HG02852 (cell line): Measurements from ENCODE around the gene MED16.
"Not testable (repeated sequence)": the region's sequence is repeated elsewhere in the genome, so short reads cannot be mapped to it uniquely, and the experiment has no call there.

Experiments used
- ATAC-seq: cut with Tn5 transposase; IDR thresholded peaks from one replicate; pipeline ENCODE4 v1.9.1; 2021; ENCODE audit warnings: mild to moderate bottlenecking, moderate library complexity; ENCODE audit not compliant: unreplicated experiment

The MED16 gene

DNA sequence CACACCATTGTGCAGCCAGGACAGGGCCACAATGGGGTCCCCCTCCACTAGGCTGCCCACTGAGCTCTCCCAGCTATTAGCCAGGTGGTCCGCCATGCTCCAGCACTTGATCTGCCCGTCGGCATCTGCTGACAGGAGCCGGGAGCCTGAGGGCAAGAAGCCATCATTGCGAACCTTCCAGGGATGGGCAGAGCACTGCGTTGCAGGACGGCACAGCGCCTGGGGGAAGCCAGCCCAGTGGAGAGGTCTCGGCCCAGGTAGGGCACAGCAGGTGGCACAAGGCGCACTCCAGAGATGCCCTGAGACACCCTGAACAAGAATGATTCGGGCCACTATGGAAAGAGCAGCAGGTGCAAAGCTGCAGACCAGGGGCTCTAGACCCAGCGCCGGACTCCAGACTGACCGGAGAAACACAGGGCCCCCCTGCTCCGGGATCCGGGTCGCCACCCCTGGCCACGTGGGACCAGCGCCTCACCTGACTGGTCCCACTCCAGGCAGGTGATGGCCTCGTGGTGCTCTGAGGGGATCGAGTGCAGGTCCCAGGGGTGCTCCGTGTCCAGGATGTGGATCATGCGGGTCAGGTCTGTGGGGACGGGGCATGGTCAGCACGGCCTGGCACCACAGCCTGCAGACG lies 3.2 kb downstream of the MED16 start:
- no peak for ATAC-seq

DNA sequence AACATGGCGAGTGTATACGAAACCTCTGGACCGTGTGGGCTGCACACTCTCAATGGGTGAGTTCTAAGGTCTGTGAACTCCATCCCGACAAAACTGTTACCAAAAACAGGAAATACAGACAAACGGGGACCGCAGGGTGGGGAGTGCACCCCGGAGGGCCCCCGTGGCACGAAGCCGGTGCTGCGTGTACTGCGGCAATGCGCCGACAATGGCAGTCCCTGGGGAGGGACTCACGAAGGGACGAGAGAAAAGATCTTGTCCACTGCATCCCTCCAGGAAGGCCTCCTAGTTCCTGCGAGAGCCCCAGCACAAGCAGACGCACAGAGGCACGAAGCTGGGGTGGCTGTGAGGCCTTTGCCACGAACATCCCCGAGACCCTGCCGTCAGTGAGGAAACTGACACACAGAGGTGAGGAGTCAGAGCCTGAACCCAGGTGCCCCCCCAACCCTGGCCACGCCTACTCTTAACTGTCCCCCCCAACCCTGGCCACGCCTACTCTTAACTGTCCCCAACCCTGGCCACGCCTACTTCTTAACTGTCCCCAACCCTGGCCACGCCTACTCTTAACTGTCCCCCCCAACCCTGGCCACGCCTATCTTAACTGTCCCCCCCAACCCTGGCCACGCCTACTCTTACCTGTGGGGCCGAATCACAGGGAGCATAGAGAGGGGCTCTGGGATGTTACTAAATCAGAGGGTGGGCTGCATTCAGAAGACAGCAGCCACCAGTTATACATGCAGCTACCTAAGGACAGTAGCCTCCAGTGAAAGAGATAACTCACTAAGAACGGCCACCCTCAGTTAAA lies 4.2 kb downstream of the MED16 start:
- ATAC-seq, result no peak

DNA sequence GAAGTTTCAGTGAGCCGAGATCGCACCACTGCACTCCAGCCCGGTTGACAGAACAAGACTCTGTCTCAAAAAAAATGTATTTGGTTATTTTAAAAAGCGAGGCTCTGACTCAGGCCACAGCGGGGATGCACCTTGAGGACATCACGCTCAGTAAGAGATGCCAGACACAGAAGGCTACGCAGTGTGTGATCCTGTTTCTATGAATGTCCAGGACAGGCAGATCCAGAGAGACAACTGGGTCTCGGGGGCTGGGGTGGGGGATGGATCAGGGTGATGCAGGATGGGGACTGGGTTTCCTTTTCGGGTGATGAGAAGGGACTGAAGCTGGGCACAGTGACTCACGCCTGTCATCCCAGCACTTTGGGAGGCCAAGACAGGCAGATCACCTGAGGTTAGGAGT lies 5.4 kb downstream of the MED16 start:
- ATAC-seq, result no peak

DNA sequence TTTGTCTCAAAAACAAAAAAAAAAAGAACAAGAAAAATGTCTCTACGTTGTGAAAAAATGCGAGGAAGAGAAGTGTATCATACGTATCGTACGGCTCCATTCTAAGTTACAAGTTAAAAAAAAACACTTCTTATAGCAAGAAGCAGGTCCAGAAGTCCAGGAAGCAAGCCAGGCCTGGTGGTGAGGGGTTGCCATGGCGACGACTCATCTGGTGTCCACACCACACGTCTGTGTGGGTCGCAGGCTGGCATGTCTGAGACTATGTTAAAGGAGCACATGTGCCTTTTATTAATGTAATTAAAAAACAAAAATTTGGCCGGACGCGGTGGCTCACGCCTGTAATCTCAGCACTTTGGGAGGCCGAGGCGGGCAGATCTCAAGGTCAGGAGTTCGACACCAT lies 5.9 kb downstream of the MED16 start:
- ATAC-seq, result no peak

DNA sequence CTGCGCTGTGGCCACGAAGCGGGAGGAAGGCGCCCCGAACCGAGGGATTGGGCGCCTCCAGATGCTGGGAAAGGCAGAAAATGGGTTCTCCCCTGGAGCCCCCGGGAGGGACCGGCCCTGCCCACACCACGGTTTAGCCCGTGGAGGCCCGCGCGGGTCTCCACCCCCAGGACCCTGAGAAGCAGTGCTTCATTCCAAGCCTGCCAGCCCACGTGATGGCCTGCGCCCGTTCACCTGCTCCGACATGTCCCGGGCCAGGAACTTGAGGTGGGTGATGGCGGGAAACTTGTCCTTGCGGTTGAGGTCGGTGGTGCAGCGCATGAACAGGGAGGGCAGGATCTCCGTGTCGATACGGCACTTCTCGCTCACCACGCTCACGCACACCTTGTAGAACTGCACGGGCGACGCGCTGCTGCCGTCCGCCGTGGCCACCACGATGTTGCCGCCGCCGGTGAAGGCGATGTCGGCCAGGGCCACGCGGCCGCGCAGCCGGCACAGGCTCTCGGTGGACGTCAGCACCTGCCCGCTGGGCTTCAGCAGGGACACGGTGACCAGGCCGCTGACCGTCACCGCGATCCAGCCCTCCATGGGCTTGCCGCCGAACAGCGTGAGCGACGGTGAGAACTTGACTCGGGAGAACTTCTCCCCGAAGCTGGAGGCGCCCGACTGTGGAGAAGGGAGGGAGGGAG lies 7.3 kb downstream of the MED16 start:
- no peak for ATAC-seq

DNA sequence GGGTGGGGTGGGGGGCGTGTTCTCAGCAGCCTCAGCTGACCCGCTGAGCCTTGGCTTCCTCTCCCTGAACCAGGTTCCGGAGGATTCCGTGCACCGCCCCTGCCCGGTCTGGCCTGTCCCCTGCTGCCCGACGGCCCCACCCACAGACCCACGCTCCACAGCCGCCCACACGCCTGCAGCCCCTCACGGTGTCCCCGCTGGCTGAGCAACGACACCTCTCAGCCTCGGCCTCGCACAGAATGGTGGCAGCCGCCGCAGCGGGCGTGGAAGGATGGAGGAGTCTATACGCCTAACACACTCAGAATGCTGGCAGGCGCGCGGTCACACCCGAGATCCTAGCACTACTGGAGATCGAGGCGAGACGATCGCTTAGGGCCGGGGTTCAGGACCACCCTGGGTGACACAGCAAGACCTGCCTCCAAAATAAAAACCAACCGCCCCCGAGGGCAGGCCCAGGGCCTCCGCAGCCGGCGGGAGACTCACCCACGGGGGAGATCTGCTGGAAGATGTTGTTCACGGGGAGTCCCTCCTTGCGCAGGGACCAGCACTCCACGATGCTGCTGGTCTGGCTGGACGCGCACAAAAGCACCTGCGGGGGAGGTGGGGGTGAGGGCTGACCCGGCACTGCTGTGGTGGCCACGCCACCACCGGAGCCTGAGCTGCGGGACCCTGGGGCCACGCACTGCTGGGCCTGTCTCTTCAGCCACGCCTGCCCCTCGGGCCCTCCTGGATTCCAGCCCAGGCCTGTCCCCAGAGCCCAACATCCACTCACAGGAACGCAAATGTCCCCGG lies 8.4 kb downstream of the MED16 start:
- no peak for ATAC-seq

DNA sequence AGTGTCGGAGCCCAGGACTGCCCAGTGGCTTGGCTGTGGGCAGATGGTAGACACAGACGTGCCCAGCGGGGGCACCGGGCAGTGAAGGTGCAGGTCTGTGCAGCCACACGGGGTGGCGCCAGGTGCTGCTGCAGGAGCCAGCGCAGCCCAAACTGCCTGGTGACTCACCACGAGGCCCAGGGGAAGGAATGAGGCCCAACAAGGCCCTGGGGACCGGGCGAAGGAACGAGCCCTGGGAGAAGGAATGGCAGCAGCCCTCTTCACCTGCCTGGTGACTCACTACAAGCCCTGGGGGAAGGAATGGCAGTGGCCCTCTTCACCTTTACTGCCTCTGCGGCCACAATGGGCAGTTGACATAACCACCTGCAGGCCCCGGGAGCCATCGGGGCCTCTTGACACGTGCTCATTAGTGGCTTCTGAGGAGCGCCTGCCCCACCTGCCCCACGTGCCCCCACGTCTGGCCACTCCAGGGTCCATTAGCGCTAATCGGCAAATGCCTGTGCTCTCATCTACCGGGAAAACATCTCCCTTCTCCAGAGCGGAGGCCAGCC lies 9.3 kb downstream of the MED16 start:
- no peak for ATAC-seq

DNA sequence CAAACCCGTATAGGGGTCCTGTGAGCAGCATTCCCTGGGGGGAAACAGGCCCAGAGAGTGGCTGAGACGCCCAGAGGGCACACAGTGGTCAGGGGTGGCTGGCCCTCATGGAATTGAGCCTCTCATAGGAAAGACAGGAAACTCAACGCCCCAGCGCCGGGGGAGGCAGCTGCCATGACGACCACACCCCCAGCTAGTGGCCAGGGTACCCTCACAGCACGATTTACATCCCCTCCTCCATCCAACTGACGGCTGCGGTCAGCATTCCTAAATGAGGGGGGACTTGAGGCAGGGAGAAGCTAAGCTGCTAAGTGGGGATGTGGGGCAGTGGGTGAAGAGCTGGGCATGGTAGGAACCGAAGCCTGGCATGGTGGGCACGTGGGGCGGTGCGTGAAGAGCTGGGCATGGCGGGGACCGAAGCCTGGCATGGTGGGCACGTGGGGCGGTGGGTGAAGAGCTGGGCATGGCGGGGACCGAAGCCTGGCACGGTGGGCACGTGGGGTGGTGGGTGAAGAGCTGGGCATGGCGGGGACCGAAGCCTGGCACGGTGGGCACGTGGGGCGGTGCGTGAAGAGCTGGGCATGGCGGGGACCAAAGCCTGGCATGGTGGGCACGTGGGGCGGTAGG lies 10.0 kb downstream of the MED16 start:
- no peak for ATAC-seq

DNA sequence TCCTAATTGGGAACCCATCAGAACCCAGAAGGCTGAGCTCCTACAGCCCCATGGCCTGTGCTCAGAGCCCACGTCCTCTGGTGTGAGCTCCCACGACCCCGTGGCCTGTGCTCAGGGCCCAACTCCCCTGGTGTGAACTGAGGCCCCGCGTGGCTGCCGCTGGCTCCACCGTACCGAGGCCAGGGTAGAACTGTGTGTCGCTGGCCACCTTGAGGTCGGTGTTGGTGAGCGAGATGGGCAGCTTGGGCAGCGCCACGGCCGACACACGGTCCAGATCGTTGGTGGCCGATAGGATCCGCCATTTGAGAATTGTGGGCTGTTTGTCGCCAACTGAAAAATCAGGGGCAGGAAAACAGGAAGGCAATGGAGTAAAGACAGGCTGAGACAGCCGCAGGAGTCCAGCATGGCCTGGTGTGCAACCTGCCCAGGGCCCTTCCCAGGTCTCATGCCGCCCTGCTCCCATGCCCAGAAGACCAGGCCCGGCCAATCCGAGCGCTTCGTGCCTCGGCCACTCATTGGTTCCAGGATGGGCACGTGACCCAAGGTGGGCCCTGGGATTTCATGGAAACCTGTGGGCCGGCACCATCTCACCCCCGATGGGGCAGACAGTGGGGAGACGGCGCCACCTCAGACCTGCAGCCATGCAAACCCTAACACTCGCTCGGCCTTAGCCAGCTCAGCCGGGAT lies 11.5 kb downstream of the MED16 start:
- ATAC-seq, result no peak

DNA sequence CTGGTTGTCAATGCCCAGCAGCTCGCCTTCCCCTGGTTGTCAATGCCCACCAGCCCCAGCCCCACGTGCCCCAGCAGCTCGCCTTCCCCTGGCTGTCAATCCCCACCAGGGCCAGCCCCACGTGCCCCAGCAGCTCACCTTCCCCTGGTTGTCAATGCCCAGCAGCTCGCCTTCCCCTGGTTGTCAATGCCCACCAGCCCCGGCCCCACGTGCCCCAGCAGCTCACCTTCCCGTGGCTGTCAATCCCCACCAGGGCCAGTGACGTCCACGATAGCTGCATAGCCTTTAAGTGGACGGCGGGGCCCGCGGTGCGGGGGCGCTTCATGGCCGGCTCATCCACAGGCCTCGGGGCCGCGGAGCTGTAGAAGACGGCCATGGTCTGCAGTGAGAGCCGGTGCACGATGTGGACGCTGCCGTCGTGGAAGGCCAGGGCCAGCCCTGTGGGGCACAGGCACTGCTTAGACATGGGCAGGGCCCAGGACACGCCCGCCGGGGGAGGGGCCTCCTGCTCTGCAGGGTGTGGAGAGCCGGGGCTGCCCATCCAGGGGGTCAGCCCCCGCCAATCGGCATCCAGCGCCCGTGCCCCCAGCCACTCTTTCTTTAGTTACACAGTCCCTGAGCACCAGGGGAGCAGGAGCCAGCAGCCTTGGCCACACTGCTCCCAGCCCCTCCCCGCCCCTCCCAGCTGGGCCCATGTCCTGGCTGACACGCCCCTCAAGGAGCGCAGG lies 13.1 kb downstream of the MED16 start:
- no peak for ATAC-seq

DNA sequence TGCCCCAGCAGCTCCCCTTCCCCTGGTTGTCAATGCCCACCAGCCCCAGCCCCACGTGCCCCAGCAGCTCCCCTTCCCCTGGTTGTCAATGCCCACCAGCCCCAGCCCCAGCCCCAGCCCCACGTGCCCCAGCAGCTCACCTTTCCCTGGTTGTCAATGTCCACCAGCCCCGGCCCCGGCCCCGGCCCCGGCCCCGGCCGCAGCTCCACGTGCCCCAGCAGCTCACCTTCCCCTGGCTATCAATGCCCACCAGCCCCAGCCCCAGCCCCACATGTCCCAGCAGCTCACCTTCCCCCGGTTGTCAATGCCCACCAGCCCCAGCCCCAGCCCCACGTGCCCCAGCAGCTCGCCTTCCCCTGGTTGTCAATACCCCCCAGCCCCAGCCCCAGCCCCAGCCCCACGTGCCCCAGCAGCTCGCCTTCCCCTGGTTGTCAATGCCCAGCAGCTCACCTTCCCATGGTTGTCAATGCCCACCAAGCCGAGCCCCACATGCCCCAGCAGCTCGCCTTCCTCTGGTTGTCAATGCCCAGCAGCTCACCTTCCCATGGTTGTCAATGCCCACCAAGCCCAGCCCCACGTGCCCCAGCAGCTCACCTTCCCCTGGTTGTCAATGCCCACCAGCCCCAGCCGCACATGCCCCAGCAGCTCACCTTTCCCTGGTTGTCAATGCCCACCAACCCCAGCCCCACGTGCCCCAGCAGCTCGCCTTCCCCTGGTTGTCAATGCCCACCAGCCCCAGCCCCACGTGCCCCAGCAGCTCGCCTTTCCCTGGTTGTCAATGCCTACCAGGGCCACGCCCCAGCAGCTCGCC lies 14.0 kb downstream of the MED16 start:
- ATAC-seq, result not testable (repeated sequence)

DNA sequence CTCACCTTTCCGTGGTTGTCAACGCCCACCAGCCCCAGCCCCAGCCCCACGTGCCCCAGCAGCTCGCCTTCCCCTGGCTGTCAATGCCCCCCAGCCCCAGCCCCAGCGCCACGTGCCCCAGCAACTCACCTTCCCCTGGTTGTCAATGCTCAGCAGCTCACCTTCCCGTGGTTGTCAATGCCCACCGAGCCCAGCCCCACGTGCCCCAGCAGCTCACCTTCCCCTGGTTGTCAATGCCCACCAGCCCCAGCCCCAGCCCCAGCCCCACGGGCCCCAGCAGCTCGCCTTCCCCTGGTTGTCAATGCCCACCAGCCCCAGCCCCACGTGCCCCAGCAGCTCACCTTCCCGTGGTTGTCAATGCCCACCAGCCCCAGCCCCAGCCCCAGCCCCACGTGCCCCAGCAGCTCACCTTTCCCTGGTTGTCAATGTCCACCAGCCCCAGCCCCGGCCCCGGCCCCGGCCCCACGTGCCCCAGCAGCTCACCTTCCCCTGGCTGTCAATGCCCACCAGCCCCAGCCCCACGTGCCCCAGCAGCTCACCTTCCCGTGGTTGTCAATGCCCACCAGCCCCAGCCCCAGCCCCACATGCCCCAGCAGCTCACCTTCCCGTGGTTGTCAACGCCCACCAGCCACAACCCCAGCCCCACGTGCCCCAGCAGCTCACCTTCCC lies 14.9 kb downstream of the MED16 start:
- not testable (repeated sequence) for ATAC-seq

DNA sequence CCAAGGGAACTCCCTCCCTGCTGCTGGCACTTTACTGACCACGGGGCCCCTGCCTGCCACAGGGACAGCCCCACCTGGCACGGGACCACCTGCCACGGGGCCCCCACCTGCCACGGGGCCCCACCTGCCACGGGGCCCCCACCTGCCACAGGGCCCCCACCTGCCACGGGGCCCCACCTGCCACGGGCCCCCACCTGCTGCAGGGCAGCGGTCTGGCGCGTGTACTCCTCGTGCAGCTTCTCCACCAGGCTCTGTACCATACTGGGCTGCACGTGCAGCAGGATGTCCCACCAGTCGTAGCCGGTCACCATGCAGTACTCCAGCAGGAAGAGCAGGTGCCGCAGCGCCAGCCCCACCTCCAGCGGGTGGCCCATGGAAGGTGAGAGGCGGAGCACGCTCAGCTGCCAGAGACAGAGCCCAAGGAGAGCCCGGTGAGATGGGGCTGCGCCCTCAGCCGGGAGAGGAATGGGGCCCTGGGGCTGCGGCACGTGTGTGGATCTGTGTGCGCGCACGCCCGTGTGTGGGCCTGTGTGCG lies 16.1 kb downstream of the MED16 start:
- no peak for ATAC-seq

DNA sequence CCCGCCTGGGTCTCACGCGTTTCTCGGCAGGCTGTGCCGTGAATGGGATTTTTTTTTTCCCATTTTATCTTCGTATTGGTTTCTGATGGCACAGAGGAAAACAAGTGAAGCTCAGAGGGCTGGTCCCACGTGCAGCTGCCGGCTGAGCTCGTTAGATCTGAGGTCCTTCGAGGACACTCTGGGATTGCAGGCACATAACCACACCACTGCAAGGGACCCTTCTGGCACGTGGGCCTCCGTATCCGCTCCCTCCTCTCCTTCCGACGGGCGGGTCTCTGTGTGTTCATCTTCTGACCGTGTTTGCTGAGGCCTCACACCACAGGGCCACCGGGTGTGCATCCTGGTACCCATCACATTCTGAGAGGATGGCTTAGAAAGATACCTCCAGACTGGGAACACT lies 16.9 kb downstream of the MED16 start:
- no peak for ATAC-seq

DNA sequence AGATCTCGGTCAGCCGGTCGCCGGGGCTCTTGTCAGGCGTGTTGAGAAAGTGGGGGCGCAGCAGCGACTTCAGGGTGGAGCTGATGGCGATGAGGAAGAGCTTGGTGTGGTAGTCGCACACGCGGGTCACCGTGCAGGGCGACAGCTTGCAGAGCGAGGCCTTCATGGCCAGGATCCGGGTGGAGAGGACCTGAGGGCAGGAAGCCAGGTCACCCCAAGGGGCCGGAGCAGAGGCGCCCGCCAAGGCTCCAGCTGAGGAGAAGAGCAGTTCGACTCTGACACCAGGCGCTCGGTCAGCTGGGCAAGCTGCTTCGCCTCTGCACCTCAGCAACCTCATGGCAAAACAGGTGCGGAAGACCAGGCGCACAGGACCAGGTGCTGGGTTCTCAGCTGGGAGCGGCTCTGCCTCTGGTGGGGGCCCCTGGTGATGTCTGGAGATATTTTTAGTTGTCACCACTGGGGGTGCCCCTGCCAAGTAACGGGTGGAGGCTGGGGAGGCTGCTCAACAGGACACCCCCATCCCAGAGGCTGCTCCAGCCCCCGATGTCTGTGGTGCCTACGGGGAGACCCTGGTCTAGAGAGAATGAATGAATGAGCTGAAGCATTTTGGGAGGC lies 17.6 kb downstream of the MED16 start:
- ATAC-seq, result no peak

DNA sequence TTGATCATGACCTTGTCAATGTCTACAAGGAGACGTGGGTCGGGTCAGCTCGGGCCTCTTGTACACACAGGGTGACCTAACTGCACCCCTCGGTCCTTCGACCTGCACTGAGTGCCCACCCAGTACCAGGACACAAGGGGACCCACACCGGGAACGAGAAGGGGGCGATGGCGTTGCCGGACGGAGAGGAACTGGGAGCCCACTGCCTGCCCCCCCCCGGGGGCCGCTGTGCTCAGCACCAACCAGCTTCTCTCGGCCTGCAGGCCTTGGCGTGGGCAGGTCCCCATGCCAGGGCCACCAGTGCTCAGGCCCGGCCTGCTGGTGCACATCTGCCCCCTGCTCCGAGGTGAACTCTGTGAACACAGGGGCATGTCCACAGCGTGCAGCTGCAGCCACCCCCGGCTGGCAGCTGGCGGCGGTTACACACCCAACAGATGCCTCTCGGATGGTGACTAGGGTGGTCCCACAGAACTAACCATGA lies 19.4 kb downstream of the MED16 start:
- no peak for ATAC-seq

DNA sequence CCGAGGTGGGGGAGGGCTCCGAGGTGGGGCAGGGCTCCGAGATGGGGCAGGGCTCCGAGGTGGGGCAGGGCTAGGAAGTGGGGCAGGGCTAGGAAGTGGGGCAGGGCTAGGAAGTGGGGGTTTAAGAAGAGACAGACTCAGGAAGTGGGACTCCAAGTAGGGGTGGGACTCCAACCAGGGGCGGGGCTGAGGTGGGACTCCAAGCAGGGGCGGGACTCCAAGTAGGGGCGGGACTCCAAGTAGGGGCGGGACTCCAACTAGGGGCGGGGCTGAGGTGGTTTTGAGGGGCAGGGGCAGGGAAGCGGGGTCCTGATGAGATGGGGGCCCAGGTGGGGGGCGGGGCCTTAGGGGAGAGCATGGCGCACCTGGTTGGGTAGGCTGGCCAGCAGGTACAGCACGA lies 19.9 kb downstream of the MED16 start:
- ATAC-seq, result no peak
